Loucy (cell line): Measurements from ENCODE around the gene CLDN3.

Source experiments
- EZH2phosphoT487 ChIP-seq: fragments of 200-600 bp; IDR thresholded peaks from 2 replicates; pipeline ENCODE4 v1.6.1; 2018; ENCODE audit warnings: antibody characterized with exemption, mild to moderate bottlenecking, moderate library complexity, borderline replicate concordance
- TF ChIP-seq, protein P1 (sequence below): fragments of 200-600 bp; sonication (generic); conservative IDR thresholded peaks from 2 replicates; pipeline ENCODE4 v1.5.1; 2014; ENCODE audit warnings: mild to moderate bottlenecking, antibody characterized with exemption, low read length

GRCh38 chr7:73762659-73762999 is 7.4 kb downstream of the CLDN3 start:
- TF ChIP-seq, protein P1, sequence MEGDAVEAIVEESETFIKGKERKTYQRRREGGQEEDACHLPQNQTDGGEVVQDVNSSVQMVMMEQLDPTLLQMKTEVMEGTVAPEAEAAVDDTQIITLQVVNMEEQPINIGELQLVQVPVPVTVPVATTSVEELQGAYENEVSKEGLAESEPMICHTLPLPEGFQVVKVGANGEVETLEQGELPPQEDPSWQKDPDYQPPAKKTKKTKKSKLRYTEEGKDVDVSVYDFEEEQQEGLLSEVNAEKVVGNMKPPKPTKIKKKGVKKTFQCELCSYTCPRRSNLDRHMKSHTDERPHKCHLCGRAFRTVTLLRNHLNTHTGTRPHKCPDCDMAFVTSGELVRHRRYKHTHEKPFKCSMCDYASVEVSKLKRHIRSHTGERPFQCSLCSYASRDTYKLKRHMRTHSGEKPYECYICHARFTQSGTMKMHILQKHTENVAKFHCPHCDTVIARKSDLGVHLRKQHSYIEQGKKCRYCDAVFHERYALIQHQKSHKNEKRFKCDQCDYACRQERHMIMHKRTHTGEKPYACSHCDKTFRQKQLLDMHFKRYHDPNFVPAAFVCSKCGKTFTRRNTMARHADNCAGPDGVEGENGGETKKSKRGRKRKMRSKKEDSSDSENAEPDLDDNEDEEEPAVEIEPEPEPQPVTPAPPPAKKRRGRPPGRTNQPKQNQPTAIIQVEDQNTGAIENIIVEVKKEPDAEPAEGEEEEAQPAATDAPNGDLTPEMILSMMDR = no peak
- TF ChIP-seq EZH2phosphoT487 = no peak
